Hypothalamus (tissue), 51 donors: ENCODE data around the gene SNRNP35.
"Not testable (repeated sequence)": the region's sequence is repeated elsewhere in the genome, so short reads cannot be mapped to it uniquely, and the experiment has no call there.

ENCODE experiments used
- DNase-seq, 51 donors: peaks; one replicate each; lab custom pipeline; 2025; lab: John Stamatoyannopoulos, UW

Gene SNRNP35

DNA sequence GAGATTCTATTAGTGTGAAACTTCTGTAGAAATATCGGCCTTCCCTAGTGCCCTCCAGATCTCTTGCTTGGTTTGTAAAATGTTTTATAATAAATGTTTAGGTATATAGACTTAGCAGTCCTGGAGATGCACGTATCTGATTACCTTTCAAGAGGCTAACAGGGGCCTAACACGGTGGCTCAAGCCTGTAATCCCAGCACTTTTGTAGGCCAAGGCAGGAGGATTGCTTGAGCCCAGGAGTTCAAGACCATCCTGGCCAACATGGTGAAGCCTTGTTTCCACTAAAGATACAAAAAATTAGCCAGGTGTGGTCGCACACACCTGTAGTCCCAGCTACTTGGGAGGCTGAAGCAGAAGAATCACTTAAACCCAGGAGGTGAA is 11.6 kb upstream of the SNRNP35 start:
- no peak for DNase-seq

DNA sequence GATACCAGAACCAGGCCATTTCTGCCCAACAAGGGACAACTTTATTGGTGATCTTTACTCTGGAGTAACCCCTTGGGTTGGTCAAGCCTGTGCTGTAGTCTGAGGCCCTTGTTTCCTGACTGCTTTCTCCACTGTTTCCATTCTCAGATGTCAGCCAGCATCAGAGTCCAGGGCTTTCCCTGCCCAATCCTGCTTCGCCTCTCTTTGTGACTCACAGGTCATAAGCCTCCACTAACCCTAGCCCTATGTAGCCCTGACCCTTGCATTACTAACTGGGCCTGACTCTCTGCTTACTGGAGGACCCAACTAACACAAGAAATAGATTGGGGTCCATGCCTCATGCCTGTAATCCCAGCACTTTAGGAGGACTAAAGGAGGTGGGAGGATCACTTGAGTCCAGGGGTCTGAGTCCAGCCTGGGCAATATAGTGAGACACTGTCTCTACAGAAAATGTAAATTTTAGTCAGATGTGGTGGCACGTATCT is 8.6 kb upstream of the SNRNP35 start:
- DNase-seq: no peak

DNA sequence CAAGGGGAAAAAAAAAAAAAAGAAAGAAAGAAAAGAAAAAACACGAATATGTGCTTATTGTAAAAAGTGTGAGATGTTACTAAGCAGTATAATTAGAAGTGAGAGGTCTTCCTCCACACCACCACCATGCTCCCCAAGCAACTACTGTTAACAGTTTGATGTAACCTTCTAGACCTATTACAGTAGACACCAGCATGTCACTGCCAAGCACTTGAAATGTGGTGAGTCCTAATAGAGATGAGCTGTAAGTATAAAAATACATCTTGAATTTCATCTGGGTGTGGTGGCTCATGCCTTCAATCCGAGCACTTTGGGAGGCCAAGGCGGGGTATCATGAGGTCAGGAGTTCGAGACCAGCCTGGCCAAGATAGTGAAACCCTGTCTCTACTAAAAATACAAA is 8.1 kb upstream of the SNRNP35 start:
- no peak for DNase-seq

DNA sequence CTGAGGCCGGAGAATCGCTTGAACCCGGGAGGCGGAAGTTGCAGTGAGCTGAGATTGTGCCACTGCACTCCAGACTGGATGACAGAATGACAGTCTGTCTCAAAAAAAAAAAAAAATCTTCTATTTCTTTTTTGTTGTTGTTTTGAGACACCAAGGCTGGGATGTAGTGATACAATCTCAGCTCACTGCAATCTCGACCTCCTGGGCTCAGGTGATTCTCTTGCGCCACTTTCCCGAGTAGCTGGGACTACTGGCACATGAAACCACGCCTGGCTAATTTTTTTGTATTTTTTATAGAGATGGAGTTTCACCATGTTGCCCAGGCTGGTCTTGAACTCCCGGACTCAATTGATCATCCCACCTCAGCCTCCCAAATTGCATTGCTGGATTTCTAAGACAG is 7.3 kb upstream of the SNRNP35 start:
- DNase-seq: no peak

DNA sequence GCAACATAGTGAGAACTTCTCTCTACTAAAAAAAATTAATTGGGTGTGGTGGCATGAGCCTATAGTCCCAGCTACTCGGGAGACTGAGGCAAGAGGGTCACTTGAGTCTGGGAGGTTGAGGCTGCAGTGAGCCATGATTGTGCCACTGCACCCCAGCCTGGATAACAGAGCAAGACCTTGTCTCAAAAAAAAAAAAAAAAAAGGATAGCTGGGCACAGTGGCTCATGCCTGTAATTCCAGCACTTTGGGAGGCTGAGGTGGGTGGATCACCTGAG is 5.7 kb upstream of the SNRNP35 start:
- not testable (repeated sequence) for DNase-seq

DNA sequence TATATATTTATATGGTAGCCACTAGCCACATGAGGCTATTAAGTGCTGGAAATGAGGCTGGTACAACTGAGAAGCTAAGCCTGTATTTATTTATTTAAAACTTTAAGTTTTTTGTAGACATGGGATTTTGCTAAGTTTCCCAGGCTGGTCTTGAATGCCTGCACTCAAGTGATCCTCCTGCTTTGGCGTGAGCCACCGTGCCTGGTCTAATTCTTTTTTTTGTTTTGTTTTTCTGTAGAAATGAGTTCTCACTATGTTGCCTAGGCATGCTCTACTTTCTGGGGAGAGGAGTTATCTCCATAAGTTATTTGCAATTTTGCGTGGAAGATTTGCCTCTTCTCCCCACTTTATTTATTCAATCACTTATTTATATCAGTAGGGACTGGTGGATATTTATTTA is 4.8 kb upstream of the SNRNP35 start:
- no peak for DNase-seq

DNA sequence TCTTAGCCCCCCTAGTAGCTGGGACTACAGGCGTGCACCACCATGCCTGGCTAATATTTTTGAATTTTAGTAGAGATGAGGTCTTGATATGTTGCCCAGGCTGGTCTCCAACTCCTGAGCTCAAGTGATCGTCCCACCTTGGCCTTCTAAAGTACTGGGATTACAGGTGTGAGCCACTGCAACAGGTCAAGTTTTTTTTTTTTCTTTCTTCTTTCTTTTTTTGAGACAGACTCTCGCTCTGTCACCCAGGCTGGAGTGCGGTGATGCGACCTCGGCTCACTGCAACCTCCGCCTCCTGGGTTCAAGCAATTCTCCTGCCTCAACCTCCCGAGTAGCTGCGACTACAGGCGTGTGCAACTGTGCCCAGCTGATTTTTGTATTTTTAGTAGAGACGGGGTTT is 5.2 kb downstream of the SNRNP35 start:
- not testable (repeated sequence) for DNase-seq

DNA sequence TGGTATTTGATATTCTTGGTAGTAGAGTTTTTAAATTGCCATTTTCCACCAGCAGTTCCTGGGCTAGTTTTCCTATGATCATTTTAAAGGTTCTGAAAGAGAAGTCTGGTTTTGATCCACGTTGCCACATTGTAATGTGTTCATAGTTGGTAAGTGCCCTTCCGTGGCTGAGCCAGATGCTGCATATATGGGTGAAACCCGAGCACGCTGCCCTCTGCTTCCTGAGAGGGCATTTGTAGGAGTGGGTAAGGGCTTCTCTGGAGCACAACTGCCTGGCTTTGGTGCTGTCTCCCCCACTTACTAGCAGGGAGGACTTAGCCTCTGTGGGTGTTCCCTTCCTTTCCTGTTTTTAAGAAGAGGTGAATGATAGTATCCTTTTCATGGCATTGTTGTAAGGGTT is 7.1 kb downstream of the SNRNP35 start:
- DNase-seq: no peak

DNA sequence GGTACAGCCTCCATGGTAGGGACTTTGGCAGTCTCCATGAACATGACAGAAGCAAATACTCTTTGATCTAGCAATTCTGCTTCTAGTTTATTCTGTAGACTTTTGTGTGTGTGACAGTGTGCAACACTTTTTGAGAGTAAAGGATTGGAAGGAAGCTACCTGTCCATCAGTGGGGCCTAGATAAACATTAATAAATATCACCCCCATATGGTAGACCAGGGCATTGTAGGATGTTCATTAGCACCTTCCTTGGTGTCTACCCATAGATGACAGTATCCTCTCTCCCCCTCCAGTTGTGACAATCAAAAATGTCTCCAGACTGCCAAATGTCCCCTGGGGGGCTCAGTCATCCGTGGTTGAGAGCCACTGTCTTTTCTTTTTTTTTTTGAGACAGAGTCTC is 10.8 kb downstream of the SNRNP35 start:
- no peak for DNase-seq

DNA sequence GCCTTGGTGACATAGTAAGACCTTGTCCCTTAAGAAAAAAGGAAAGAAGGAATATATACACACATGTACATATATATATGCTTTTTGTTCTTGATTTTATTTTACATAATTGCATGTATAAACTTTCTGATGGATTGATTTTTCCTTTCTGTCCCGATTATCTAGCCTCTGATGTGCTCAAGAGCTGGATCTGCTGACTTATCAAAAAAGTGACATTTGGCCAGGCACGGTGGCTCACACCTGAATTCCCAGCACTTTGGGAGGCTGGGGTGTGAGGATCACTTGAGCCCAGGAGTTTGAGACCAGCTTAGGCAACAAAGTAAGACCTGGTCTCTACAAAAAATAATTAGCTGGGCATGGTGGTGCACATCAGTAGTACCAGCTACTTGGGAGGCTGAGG is 12.0 kb downstream of the SNRNP35 start:
- no peak for DNase-seq

DNA sequence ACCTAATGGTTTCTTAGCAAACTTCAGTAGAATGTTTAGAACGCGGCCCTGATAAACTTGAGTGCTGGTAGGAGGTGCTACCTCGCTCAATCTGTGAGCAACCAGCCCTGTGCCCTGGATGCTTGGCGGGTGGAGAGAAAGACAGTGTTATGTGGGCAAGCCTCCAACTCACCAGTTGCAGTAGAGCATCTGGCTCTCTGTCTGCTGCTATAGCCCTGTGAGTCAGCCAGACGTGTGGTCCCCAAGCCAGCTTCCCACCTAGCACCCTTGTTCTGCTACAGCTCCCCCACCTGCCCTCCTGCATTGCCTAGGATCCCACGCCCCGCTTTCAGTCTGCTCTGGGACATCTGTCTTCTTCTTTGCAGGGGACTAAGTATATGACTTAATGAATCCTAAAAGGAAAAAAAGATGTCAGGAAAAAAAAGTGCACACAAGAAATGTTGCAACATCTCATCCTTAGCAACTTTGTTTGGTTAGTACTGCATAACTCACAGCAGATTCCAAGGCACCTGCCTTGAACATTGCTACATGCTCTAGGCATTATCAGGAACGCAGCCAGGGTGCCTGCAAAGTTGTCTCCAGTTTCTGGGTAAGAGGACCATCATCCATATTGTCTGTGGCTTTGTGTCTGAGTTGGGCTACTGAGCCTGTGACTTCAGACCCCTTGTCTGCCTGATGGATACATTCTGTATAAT is 13.6 kb downstream of the SNRNP35 start:
- DNase-seq: peak in 1 of 51 donors; percentile 44

DNA sequence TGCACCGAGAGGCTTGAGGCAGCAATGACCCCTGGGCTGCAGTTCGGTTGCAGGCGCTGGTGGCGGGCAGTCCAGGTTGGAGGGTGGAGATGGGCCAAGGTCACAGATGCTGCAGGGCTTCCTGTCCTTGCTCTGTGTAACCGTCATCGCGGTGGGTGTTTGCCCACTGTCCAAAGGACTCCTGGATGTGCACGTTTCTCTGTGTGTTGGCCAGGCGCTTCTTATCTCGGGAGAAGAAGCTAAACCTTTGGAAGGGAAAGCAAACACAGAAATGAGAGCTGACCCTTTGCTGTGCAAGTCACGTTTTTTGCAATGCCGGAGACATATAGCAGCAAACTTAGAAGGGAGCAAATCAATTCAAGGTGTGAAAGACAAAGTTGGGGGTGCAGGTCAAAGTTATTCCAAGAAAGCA is 14.5 kb downstream of the SNRNP35 start:
- no peak for DNase-seq

DNA sequence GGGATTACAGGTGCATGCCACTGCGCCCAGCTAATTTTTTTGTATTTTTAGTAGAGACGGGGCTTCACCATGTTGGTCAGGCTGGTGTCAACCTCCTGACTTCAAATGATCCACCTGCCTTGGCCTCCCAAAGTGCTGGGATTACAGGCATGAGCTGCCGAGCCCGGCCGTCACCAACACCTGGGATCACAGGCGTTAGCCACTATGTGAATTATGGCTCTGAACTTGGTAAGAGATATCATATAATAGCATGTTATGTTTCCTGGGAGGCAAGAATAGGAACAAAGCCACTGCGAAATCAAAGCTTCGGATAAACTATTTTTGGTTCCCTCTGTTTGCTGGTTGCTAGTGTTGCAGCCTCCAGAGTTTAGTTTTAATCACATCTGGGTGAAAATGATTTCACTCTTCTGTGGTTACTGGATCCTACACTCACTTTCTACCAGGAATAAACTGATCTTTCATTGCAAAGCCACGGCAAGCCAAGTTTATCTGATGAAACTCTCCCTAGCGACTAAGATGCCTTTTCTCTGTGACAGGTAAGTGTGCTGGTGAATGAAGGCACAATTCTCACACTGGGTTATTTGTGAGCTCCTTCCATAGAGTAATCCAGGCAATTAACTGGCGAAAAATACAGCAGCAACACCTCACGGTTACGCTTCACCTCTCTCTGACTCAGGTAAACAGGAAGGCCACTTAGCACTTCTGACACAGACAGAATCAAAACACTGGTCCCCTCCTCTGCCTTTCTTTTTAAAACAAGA is 16.7 kb downstream of the SNRNP35 start:
- DNase-seq: peak in 1 of 51 donors; percentile 22

DNA sequence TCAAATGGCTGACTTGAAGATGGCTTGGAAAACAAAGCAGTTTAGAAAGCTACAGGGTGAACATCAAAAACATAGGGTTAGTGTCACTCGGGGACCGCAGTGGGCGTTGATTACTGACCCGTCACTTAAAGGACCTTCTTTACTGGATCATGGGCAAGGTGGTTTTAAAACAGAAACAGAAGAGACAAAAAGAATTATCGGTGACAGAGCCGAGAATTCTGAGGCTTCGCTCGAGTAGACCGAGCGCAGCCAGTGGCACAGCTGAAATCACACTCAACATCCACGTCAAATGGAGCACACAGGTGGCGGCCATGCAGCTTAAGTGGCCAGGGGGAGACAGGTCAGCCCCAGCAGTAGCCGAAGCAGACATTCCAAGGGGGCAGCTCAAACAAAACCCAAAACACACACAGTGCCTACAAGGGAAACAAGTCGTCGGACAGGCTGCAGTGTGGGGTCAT is 17.3 kb downstream of the SNRNP35 start:
- no peak for DNase-seq

DNA sequence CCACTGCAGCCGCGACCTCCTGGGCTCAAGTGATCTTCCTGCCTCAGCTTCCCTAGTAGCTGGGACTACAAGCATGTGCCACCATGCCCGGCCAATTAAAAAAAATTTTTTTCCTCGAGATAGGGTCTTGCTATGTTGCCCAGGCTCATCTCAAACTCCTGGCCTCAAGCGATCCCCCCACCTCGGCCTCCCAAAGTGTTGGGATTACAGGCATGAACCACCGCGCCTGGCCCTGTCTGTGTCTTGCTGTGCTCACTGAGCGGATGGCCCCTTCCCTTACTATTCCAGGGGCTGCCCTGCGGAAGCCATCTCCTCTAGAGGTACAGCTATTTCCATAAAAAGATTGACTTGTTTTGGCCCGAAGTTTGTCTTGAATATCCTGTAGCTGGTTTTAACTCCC is 20.1 kb downstream of the SNRNP35 start:
- DNase-seq: no peak

DNA sequence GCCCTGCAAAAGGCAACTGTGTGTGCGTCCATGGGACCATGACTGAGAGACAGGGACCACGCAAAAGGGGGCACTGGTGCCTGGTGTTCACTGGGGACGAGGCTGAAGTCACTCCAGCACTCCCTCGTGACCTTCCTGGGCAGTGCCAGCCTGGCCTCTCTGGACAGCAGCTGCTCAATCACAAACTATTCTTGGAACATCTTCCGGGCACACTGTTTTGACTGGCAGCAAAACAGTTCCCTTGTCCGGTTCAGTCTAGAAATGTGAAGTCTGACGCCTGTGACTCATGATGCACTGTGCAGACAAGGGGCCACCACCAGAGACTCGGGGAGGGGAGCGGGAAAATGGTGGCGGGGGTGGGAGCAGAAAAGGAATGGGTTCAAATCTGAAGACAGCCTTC is 20.8 kb downstream of the SNRNP35 start:
- DNase-seq: peak in 50 of 51 donors; percentile 13 to 88 (median 70)

DNA sequence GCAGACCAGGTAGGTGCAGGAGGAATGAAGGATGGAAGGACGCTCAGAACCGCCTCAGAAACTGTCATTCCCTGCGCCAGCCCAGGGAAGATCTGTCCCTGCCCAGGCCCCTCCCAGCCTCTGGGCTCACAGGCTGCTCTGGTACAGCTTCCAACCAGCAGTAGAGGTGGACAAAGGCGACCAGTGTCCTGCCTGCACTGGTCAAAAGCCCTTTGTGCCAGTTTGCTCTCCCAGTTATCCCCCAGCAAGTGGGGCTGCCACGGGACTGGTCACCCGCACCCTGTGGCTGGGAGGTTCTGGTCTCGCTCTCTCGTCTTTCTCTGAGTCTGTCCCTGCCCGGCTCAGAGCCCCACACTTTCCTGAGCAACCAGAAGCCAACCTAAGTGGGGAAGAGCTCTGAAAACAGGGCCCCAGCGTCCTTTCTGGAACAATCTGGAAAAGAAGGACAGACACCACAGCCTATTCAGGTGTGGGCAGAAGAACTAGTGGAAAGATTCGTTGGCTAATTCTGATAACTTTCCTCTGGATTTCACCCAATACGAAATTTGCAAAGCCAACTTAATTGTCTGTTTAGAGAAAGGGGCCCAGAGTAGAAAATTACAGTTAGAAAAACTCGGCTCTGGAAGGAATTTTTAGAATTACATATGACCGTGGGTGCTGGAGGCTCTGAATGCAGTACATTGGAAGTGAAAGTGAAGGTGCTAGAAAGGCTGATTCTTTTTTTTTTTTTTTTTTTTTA is 21.7 kb downstream of the SNRNP35 start:
- peak; percentile 20 to 97 (median 86) for DNase-seq

DNA sequence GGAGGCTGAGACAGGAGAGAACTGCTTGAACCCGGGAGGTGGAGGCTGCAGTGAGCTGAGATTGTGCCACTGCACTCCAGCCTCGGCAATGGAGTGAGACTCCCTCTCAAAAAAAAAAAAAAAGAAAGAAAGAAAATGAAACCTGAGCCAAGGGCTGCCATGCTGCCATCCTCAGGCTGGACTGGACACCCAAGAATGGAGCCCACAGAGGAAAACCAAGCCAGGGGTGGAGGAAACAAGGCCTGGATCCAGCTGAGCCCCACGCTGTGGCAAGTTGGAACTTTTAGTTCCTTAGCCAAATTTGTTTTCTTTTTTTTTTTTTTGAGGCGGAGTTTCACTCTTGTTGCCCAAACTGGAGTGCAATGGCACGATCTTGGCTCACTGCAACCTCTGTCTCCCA is 23.3 kb downstream of the SNRNP35 start:
- DNase-seq: not testable (repeated sequence)

DNA sequence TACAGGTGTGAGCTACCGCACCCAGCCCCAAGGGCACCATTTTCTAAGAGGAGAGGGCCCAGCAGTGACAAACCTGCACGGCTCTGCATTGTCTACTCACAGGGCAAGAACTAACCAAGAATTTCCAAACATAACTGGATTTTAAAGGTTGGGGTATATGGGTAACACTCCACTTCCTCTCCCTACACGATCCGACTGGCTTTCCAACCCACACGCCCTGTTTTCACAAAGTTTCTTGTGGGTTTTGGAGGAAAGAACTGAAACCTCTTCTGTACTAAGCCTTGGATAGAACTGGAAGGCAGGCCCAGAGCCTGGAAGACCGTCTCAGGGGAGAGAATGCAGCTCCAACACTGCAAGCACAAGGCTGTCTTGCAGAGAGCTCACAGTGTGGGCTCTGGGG is 24.9 kb downstream of the SNRNP35 start:
- DNase-seq: no peak

DNA sequence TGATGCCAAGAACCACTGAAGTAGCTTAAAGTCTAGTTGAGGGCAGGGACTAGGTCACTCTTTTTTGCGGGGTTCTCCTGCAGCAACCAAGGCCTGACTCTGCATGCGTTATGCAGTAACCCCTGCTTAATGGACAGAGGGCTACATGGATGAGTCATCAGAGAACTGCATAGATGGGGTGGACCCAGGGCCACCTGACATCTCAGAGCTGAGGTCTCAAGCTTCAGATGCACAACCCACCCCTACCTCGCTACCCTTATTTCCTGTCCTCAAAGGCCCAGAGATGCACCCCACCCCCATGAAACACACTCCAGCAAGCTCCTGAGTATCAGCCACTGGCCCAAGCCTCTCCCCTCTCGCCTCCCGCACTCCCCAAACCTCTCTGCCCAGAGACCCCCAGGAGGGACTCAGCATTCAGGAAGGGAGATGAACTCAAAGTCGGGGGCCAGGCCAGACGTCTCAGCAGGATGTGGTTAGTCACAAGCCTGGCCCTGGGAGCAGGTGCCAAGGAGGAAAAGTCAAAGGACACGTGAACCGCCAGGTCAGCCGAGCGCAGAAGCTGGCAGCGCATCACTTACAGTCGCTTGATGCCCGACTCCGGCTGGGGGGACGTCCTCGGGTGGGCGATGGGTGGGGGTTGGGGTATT is 25.8 kb downstream of the SNRNP35 start:
- no peak for DNase-seq

DNA sequence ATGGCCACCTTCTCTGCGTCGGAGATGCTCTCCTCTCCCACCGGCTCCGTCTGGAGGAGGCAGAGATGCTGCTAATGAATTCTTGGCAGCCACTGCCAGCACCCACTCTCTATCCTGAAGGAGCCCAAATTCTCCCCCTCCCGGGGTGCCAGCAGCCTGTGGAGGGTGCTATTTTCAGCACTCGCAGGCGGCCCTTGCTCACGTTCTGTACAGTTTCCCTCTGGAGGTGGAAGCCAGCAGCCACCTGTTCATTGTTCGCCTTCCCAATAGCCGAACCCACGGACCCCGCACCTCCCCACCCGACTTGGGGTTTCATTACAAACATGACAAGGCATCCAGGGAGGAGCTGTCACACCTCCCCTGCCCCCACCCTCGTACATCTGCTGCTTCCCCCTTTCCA is 27.8 kb downstream of the SNRNP35 start:
- DNase-seq: peak in 5 of 51 donors; percentile 14 to 72 (median 49)
